KMS-11 (cell line): ENCODE data around the gene ASIP.

ENCODE experiments used
- H2AFZ ChIP-seq: fragments of 200-600 bp; sonication (generic); 2 replicates; pipeline ENCODE4 v1.6.1; 2016; ENCODE audit warnings: antibody characterized with exemption, mixed run types, low read depth
- H3K27ac ChIP-seq: fragments of 200-600 bp; sonication (generic); 2 replicates; pipeline ENCODE4 v1.6.1; 2016; ENCODE audit warnings: mild to moderate bottlenecking, mixed run types
- H3K27me3 ChIP-seq: fragments of 200-600 bp; sonication (generic); 2 replicates; pipeline ENCODE4 v1.6.1; 2017; ENCODE audit warnings: mild to moderate bottlenecking, low read depth, mixed run types, moderate library complexity; ENCODE audit not compliant: insufficient read depth
- H3K36me3 ChIP-seq: fragments of 200-600 bp; sonication (generic); 2 replicates; pipeline ENCODE4 v1.6.1; 2017; ENCODE audit warnings: mild to moderate bottlenecking, mixed run types; ENCODE audit not compliant: insufficient read depth
- H3K4me1 ChIP-seq: fragments of 200-600 bp; sonication (generic); 2 replicates; pipeline ENCODE4 v1.6.1; 2016; ENCODE audit warnings: mild to moderate bottlenecking, low read depth, mixed run types; ENCODE audit not compliant: poor library complexity, severe bottlenecking
- H3K4me2 ChIP-seq: fragments of 200-600 bp; sonication (generic); 2 replicates; pipeline ENCODE4 v1.7.0; 2016; ENCODE audit warnings: mild to moderate bottlenecking, mixed run types
- H3K4me3 ChIP-seq: fragments of 200-600 bp; sonication (generic); IDR thresholded peaks from 2 replicates; pipeline ENCODE4 v1.6.1; 2017; ENCODE audit warnings: low read depth, low read length, mixed read lengths; ENCODE audit not compliant: insufficient read depth
- H3K79me2 ChIP-seq: fragments of 200-600 bp; sonication (generic); 2 replicates; pipeline ENCODE4 v1.6.1; 2016; ENCODE audit warnings: low read depth, mixed run types; ENCODE audit not compliant: insufficient read depth
- H3K9ac ChIP-seq: fragments of 200-600 bp; sonication (generic); 2 replicates; pipeline ENCODE4 v1.6.1; 2016; ENCODE audit warnings: mild to moderate bottlenecking, mixed run types
- H4K20me1 ChIP-seq: fragments of 200-600 bp; sonication (generic); 2 replicates; pipeline ENCODE4 v1.6.1; 2016; ENCODE audit warnings: mild to moderate bottlenecking, mixed run types; ENCODE audit not compliant: insufficient read depth
- TF ChIP-seq, protein P1 (sequence below): fragments of 200-600 bp; sonication (generic); conservative IDR thresholded peaks from 2 replicates; pipeline ENCODE4 v1.6.1; 2017; ENCODE audit warnings: low read depth, mild to moderate bottlenecking, antibody characterized with exemption, low read length, moderate library complexity, mixed read lengths

ASIP gene

GRCh38 chr20:34292496-34292895, 51.3 kb downstream of the ASIP start:
- TF ChIP-seq, protein P1, sequence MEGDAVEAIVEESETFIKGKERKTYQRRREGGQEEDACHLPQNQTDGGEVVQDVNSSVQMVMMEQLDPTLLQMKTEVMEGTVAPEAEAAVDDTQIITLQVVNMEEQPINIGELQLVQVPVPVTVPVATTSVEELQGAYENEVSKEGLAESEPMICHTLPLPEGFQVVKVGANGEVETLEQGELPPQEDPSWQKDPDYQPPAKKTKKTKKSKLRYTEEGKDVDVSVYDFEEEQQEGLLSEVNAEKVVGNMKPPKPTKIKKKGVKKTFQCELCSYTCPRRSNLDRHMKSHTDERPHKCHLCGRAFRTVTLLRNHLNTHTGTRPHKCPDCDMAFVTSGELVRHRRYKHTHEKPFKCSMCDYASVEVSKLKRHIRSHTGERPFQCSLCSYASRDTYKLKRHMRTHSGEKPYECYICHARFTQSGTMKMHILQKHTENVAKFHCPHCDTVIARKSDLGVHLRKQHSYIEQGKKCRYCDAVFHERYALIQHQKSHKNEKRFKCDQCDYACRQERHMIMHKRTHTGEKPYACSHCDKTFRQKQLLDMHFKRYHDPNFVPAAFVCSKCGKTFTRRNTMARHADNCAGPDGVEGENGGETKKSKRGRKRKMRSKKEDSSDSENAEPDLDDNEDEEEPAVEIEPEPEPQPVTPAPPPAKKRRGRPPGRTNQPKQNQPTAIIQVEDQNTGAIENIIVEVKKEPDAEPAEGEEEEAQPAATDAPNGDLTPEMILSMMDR: no peak
- no peak overlapping the region for H3K4me2 ChIP-seq
- no peak overlapping the region for H2AFZ ChIP-seq
- no peaks in the 10 kb centered on the region for H4K20me1 ChIP-seq
- H3K36me3 ChIP-seq: peaks cover 13% of the 10 kb centered on the region; the same call in 1 of the 2 replicates
- peaks cover 26% of the 10 kb centered on the region; the same call in 1 of the 2 replicates for H3K79me2 ChIP-seq
- H3K27me3 ChIP-seq: no peaks in the 10 kb centered on the region
- no peak overlapping the region for H3K4me3 ChIP-seq
- no peak overlapping the region for H3K9ac ChIP-seq
- H3K4me1 ChIP-seq: no peaks in the 10 kb centered on the region
- no peak overlapping the region for H3K27ac ChIP-seq

DNA sequence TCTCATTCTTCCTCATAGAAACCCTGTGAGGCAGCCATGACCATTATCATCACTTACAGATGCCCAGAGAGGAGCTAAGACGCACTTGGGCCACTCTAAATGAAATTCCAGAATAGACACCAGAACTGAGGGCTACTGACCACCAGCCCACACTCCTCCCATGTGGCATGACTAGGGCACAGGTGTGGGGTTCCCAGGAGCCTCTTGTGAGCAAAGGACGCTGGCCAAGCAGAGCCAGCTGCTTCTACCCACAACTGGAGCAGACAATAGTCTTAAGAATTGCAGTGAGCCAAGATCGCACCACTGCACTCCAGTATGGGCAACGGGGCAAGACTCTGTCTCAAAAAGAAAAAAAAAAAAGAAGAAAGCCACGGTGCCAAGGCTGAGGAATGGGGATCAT, 51.9 kb downstream of the ASIP start:
- Histone ChIP-seq H3K4me1 (no peaks in the 10 kb centered on the region), H3K79me2 (peaks cover 32% of the 10 kb centered on the region; the same call in 1 of the 2 replicates)

DNA sequence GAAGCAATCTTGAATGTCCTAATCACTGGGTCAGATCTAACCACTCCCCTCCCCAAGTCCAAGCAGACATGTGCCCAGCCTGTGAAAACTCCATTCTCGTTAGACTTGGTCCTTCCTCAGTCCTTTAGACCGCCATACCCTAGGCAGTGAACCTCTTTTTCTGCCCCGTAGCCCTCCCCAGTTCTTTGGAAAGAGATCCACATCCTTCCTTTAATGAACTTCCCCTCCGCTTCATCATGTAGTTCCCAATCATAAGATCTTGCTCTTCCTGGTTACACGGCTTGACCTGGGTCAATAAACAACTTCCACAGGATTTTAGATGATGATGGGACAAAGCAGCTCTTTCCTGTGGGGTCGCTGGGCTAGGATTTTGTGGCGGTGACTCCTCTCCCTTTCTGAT, 52.4 kb downstream of the ASIP start:
- Histone ChIP-seq H3K4me3 (no peak overlapping the region), H3K4me1 (no peaks in the 10 kb centered on the region), H3K9ac (no peak overlapping the region), H4K20me1 (no peaks in the 10 kb centered on the region), H3K4me2 (no peak overlapping the region), H3K36me3 (peaks cover 11% of the 10 kb centered on the region; the same call in 1 of the 2 replicates), H3K79me2 (peaks cover 32% of the 10 kb centered on the region; the same call in 1 of the 2 replicates), H2AFZ (no peak overlapping the region), H3K27ac (no peak overlapping the region), H3K27me3 (no peaks in the 10 kb centered on the region)
- TF ChIP-seq, protein P1: no peak

More for the DNA sequence above, 51.9 kb downstream of the ASIP start:
- H3K4me2 ChIP-seq: no peak overlapping the region
- H2AFZ ChIP-seq: no peak overlapping the region
- H3K9ac ChIP-seq: no peak overlapping the region
- H3K36me3 ChIP-seq: peaks cover 13% of the 10 kb centered on the region; the same call in 1 of the 2 replicates
- no peak overlapping the region for H3K4me3 ChIP-seq
- no peak overlapping the region for H3K27ac ChIP-seq
- H4K20me1 ChIP-seq: no peaks in the 10 kb centered on the region
- TF ChIP-seq, protein P1: no peak
- H3K27me3 ChIP-seq: no peaks in the 10 kb centered on the region

GRCh38 chr20:34294563-34294962, 53.3 kb downstream of the ASIP start:
- Histone ChIP-seq H3K27ac (no peak overlapping the region), H3K4me1 (no peaks in the 10 kb centered on the region), H3K79me2 (peaks cover 39% of the 10 kb centered on the region; the same call in 1 of the 2 replicates), H3K4me2 (no peak overlapping the region), H3K36me3 (peaks cover 6% of the 10 kb centered on the region; the same call in 1 of the 2 replicates), H3K9ac (no peak overlapping the region), H2AFZ (no peak overlapping the region), H3K4me3 (no peak overlapping the region), H4K20me1 (no peaks in the 10 kb centered on the region), H3K27me3 (no peaks in the 10 kb centered on the region)
- TF ChIP-seq, protein P1: no peak
